ENCODE results near the gene TCEA2. TPM values are rescaled to one million over a fixed set of nuclear protein-coding genes. Genes with fewer than 3 reads are reported as not detected.

The TCEA2 gene
- total RNA-seq, 4 donors from 2014 or later = 28.1 to 39.7 (median 33.6) TPM

GRCh38 chr20:64052326-64052722 lies 10.7 kb upstream of the TCEA2 start:
- Histone ChIP-seq H3K36me3 (no peaks in the 10 kb centered on the region), H3K27me3 (peaks cover 98% of the 10 kb centered on the region), H3K4me1 (peaks cover 0 to 28% (median 5%) of the 10 kb centered on the region in 3 donors), H3K9me3 (no peaks in the 10 kb centered on the region), H3K4me3 (no peak overlapping the region), H3K27ac (peak overlapping the region in 3 of 4 donors; percentile 68 to 76 (median 75))
- no CpG with 5 or more reads among the region's 10 CpGs for WGBS, 2 donors (ENCODE audit: low coverage in 1 of 2)
- TF ChIP-seq POLR2AphosphoS5 (IDR thresholded peaks at IDR 0.05) (no peak), EP300 (IDR thresholded peaks at IDR 0.05) (no peak), POLR2A (IDR thresholded peaks at IDR 0.05) (no peak), CTCF (IDR thresholded peaks at IDR 0.05) (no peak)
- ATAC-seq = no peak

GRCh38 chr20:64052987-64053840 lies 9.8 kb upstream of the TCEA2 start:
- Histone ChIP-seq H3K9me3 (no peaks in the 10 kb centered on the region), H3K36me3 (no peaks in the 10 kb centered on the region), H3K4me1 (peaks cover 0 to 32% (median 5%) of the 10 kb centered on the region in 3 donors), H3K27ac (peak overlapping the region in 3 of 4 donors; percentile 68 to 76 (median 75)), H3K27me3 (peaks cover 98% of the 10 kb centered on the region), H3K4me3 (no peak overlapping the region)
- ATAC-seq = no peak
- 42% methylated on average over 5 of the region's 33 CpGs; no CpG with 5 or more reads in 1 of the 2 donors for WGBS, 2 donors (ENCODE audit: low coverage in 1 of 2)
- no peak for TF ChIP-seq EP300 (IDR thresholded peaks at IDR 0.05)
- TF ChIP-seq CTCF (IDR thresholded peaks at IDR 0.05) = no peak
- TF ChIP-seq POLR2A (IDR thresholded peaks at IDR 0.05) = no peak
- no peak for TF ChIP-seq POLR2AphosphoS5 (IDR thresholded peaks at IDR 0.05)

DNA sequence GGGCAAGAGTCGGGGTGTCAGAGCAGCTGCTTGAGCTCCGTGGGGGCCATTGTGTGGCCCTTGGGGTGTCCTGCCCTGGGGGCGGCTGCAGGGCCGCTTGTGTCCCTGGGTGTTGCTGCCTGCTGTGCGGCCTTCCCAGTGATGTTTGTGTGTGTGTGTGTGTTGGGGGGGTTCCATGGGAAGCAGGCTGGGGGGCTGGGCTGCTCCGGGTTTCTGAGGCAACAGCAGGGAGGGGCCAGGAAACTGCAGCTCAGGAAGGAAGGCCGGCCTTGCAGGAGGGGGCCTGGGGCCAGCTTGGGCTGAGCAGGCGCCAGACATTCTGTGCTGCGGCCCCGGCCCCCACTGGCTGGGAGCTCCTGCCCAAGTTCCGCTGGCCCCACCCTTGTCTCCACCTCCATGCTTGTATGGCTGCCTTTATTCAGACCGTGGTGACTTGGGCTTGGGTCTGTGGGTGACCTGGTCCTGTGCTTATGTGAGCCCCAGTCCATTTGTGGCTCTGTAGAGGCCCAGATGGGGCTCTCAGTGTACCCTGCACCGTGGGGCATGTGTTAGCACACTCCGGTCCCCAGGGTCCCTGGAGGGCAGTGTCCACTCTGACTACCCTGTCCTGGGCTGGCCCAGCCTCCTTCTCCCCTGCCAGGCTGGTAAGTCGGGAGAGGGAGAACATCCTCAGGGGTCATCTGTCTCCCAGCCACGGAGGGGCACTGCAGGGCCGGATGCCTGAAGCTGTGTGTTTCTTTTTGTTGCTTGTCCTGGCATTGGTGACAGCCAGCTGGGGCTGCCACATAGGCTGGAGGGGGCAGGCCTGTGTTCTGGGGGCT lies 8.9 kb upstream of the TCEA2 start:
- Histone ChIP-seq H3K4me3 (no peak overlapping the region), H3K4me1 (peaks cover 0 to 25% (median 5%) of the 10 kb centered on the region in 3 donors), H3K36me3 (no peaks in the 10 kb centered on the region), H3K9me3 (no peaks in the 10 kb centered on the region), H3K27me3 (peaks cover 92% of the 10 kb centered on the region), H3K27ac (peak overlapping the region in 3 of 4 donors; percentile 68 to 76 (median 75))
- 40 to 55% methylated on average over 2 of the region's 17 CpGs for WGBS, 2 donors (ENCODE audit: low coverage in 1 of 2)
- peak; percentile 42 for ATAC-seq
- TF ChIP-seq POLR2A (IDR thresholded peaks at IDR 0.05) = peak in 1 of 2 donors; percentile 25
- TF ChIP-seq EP300 (IDR thresholded peaks at IDR 0.05) = no peak

- H3K27ac ChIP-seq = peak overlapping the region in 3 of 4 donors; percentile 60 to 78 (median 75)
- 9 to 40% methylated on average over 1 of the region's 9 CpGs for WGBS, 2 donors (ENCODE audit: low coverage in 1 of 2)
- H3K9me3 ChIP-seq = no peaks in the 10 kb centered on the region
- no peak for ATAC-seq
- H3K4me3 ChIP-seq = no peak overlapping the region
- H3K36me3 ChIP-seq = no peaks in the 10 kb centered on the region
- no peak for TF ChIP-seq EP300 (IDR thresholded peaks at IDR 0.05)
- no peak for TF ChIP-seq CTCF (IDR thresholded peaks at IDR 0.05)
- no peak for TF ChIP-seq POLR2A (IDR thresholded peaks at IDR 0.05)
- peaks cover 78% of the 10 kb centered on the region for H3K27me3 ChIP-seq
- H3K4me1 ChIP-seq = peaks cover 0 to 14% (median 0%) of the 10 kb centered on the region in 3 donors
Measured at GRCh38 chr20:64055396-64055892, 7.6 kb upstream of the TCEA2 start.

All from gastroesophageal sphincter (tissue), 4 donors.